HepG2 (cell line): ENCODE measurements around the gene DEPDC5. TPM values are rescaled to one million over a fixed set of nuclear protein-coding genes. Genes with fewer than 3 reads are reported as not detected.
A peak's percentile ranks its signal among the peaks of the same experiment; 100 is the strongest.

Source experiments
- EZH2 ChIP-seq: conservative IDR thresholded peaks from 2 replicates; pipeline ENCODE4 v1.6.1; 2012; ENCODE audit warnings: mild to moderate bottlenecking, low read depth, low read length, moderate library complexity
- GATAD1 ChIP-seq: IDR thresholded peaks from 2 replicates; pipeline ENCODE4 v1.6.1; 2016; ENCODE audit warnings: missing genetic modification reagents, missing compliant biosample characterization
- HMG20B ChIP-seq: conservative IDR thresholded peaks from 2 replicates; pipeline ENCODE4 v1.6.1; 2016; ENCODE audit warnings: missing genetic modification reagents, missing compliant biosample characterization
- IRF2 ChIP-seq: IDR thresholded peaks from 2 replicates; pipeline ENCODE4 v1.6.1; 2018; ENCODE audit warnings: missing genetic modification reagents, missing compliant biosample characterization
- MAFK ChIP-seq, 2 experiments: IDR thresholded peaks in 1 of 2; conservative IDR thresholded peaks in 1 of 2; 2 replicates each; pipeline ENCODE4 v1.6.1; 2011; ENCODE audit warnings: improper control_type of control experiment in 2 of 2, low read length in 2 of 2
- MBNL3 ChIP-seq: fragments of 250-450 bp; sonication (Bioruptor Pico); conservative IDR thresholded peaks from 2 replicates; pipeline ENCODE4 v1.8.0; 2022; ENCODE audit warnings: mild to moderate bottlenecking, inconsistent platforms
- MED8 ChIP-seq: sonication (generic); formaldehyde crosslinking; IDR thresholded peaks from 2 replicates; pipeline ENCODE4 v1.8.1; 2023; ENCODE audit warnings: mild to moderate bottlenecking, missing genetic modification reagents; ENCODE audit not compliant: insufficient replicate concordance
- MEIS1 ChIP-seq: sonication (generic); formaldehyde crosslinking; IDR thresholded peaks from 2 replicates; pipeline ENCODE4 v1.9.0; 2021; ENCODE audit warnings: mild to moderate bottlenecking, missing genetic modification reagents, moderate library complexity, borderline replicate concordance
- MZF1 ChIP-seq: sonication (generic); formaldehyde crosslinking; IDR thresholded peaks from 2 replicates; pipeline ENCODE4 v1.8.1; 2023; ENCODE audit warnings: mild to moderate bottlenecking, missing genetic modification reagents, borderline replicate concordance
- NR2C2 ChIP-seq: sonication (generic); formaldehyde crosslinking; IDR thresholded peaks from 2 replicates; pipeline ENCODE4 v1.4.0; 2020; ENCODE audit warnings: missing genetic modification reagents, mild to moderate bottlenecking, moderate library complexity, borderline replicate concordance
- PHB2 ChIP-seq: fragments of 450-650 bp; IDR thresholded peaks from 2 replicates; pipeline ENCODE4 v1.6.1; 2018; ENCODE audit not compliant: partially characterized antibody
- RFXANK ChIP-seq: IDR thresholded peaks from 2 replicates; pipeline ENCODE4 v1.6.1; 2016
- SMAD9 ChIP-seq: sonication (generic); formaldehyde crosslinking; IDR thresholded peaks from 2 replicates; pipeline ENCODE4 v1.5.1; 2020; ENCODE audit warnings: mild to moderate bottlenecking, missing genetic modification reagents
- SRF ChIP-seq: IDR thresholded peaks from 2 replicates; pipeline ENCODE4 v1.6.1; 2011; ENCODE audit warnings: mild to moderate bottlenecking, low read depth, low read length, moderate library complexity
- SRSF4 ChIP-seq: fragments of 200-400 bp; formaldehyde crosslinking; IDR thresholded peaks from one replicate; pipeline ENCODE4 v1.6.1; 2018; ENCODE audit warnings: mild to moderate bottlenecking, low read depth, low read length, moderate library complexity; ENCODE audit not compliant: poor library complexity, severe bottlenecking
- SRSF9 ChIP-seq: fragments of 200-400 bp; formaldehyde crosslinking; IDR thresholded peaks from 2 replicates; pipeline ENCODE4 v1.6.1; 2018; ENCODE audit warnings: borderline replicate concordance, mild to moderate bottlenecking, low read depth, low read length; ENCODE audit not compliant: insufficient read depth, poor library complexity, severe bottlenecking
- TAF1 ChIP-seq: sonication (generic); formaldehyde crosslinking; IDR thresholded peaks from 2 replicates; pipeline ENCODE4 v1.4.0; 2020; ENCODE audit warnings: missing genetic modification reagents
- ZFP36L1 ChIP-seq: sonication (generic); formaldehyde crosslinking; IDR thresholded peaks from 2 replicates; pipeline ENCODE4 v1.8.0; 2022; ENCODE audit warnings: mild to moderate bottlenecking, missing genetic modification reagents, moderate library complexity
- ZMYM2 ChIP-seq: sonication (generic); formaldehyde crosslinking; IDR thresholded peaks from 2 replicates; pipeline ENCODE4 v1.8.0; 2022; ENCODE audit warnings: mild to moderate bottlenecking, missing genetic modification reagents
- ZNF180 ChIP-seq: sonication (generic); formaldehyde crosslinking; IDR thresholded peaks from 2 replicates; pipeline ENCODE4 v1.4.0; 2020; ENCODE audit warnings: low read depth, missing genetic modification reagents, borderline replicate concordance
- ZNF549 ChIP-seq: sonication (generic); formaldehyde crosslinking; IDR thresholded peaks from 2 replicates; pipeline ENCODE4 v1.5.0; 2020; ENCODE audit warnings: missing genetic modification reagents
- ZNF782 ChIP-seq: sonication (generic); formaldehyde crosslinking; IDR thresholded peaks from 2 replicates; pipeline ENCODE4 v1.4.0; 2020; ENCODE audit warnings: missing genetic modification reagents, mild to moderate bottlenecking, borderline replicate concordance
- polyA plus RNA-seq, 8 experiments: library from polyadenylated mRNA; depleted of rRNA in 3 of 8; stranded (reverse) in 7 of 8; unstranded in 1 of 8; fragments of >200 nt; fragmentation: Illumina TruSeq in 4 of 8; extraction: Trizol in 4 of 8; gene quantifications; 2 replicates each; pipeline versions ENCODE4 v1.2.1 to v1.2.3, GENCODE V29; 2011 to 2016; ENCODE audit warnings: low read depth in 4 of 8, missing spikeins in 1 of 8, mixed read lengths in 1 of 8; ENCODE audit not compliant: insufficient read depth in 1 of 8
- total RNA-seq, 5 experiments: library from RNA; depleted of rRNA; stranded (reverse); fragments of >200 nt; fragmentation: Illumina TruSeq; extraction: Trizol; gene quantifications; 2 replicates each; pipeline ENCODE4 v1.2.3, GENCODE V29; 2016; ENCODE audit warnings: low read depth in 1 of 5
- TF ChIP-seq, protein P1 (sequence below): sonication (generic); formaldehyde crosslinking; IDR thresholded peaks from 2 replicates; pipeline ENCODE4 v1.4.0; 2020; ENCODE audit warnings: missing genetic modification reagents
- TF ChIP-seq, protein P2 (sequence below): sonication (generic); formaldehyde crosslinking; IDR thresholded peaks from 2 replicates; pipeline ENCODE4 v1.4.0; 2020; ENCODE audit warnings: missing genetic modification reagents, low read depth, mild to moderate bottlenecking, borderline replicate concordance
- TF ChIP-seq, protein P3 (sequence below): sonication (generic); formaldehyde crosslinking; IDR thresholded peaks from 2 replicates; pipeline ENCODE4 v1.9.0; 2022; ENCODE audit warnings: low read depth, missing genetic modification reagents

DEPDC5 gene
- total and polyA plus RNA-seq, 2 of the 13 experiments (the other 11 are each of a cell fraction or from before 2014, with no cell fraction given), result 9.8 to 12.4 TPM

DNA sequence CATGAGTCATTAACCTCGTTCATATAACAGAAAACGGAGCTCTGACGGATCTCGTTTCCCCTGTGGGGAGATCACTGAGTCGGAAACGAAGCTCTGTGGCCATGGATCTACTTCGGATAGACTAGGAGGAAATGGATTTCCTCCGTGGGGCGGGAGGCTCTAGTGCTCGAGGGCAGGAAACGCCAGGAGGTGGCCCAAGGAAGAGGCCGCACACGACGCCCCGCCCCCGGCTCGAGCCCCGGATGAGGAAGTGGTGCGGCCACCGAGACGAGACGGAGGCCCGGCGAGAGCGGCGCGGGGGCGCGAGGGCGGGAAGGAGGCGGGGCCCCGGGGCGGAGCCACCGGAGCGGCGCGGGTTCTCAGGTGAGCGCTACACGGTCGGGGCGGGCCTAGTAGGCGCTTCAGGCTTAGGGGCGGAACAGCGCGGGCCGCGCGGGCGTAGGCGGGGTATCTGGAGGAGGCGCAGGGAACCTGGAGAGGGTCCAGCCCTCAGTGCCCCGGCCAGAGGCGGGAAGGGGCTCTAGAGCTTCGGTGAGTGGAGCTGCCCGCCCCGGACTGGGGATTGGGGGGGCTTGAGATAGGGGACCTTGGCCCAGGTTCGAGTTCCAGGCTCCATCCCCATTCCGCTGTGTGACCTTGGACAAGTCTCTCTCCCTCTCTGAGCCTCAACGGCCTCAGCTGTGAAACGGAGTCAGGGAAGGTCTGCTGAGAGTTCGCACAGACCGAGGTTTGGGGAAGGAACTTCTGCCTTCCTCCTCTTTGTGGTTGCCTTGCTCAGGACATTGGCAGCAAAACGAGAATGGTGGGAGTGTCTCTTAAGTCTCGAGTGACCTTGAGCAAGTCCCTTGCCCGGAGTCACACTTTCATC lies at the start of gene DEPDC5 (continued):
- TF ChIP-seq NR2C2 (CRISPR knock-in tag) (peak; percentile 94), PHB2 (no peak), MZF1 (CRISPR knock-in tag) (0 out of 2 replicates have a peak, but pooled peaks have one; percentile 14), MBNL3 (CRISPR knock-in tag) (no peak), MED8 (peak; percentile 82), SMAD9 (CRISPR knock-in tag) (no peak), IRF2 (CRISPR knock-in tag) (no peak; the same call in 1 of the 2 replicates), MAFK (conservative IDR thresholded peaks at IDR 0.05 in 1 of 2, IDR thresholded peaks at IDR 0.05 in 1 of 2; ENCODE audit: low read length in 2 of 2) (no peak), SRSF9 (no peak), SRSF4 (no peak), ZNF180 (CRISPR knock-in tag) (no peak), GATAD1 (CRISPR knock-in tag) (peak; percentile 81), MEIS1 (CRISPR knock-in tag) (0 out of 2 replicates have a peak, but pooled peaks have one; percentile 32), ZNF549 (CRISPR knock-in tag) (no peak), SRF (no peak), TAF1 (CRISPR knock-in tag) (peak; percentile 74), HMG20B (CRISPR knock-in tag) (no peak), EZH2 (no peak), ZNF782 (no peak; the same call in 1 of the 2 replicates), ZMYM2 (CRISPR knock-in tag) (no peak; the same call in 1 of the 2 replicates), RFXANK (CRISPR knock-in tag) (0 out of 2 replicates have a peak, but pooled peaks have one; percentile 52), ZFP36L1 (CRISPR knock-in tag) (peak; percentile 82; the same call in 1 of the 2 replicates)
- TF ChIP-seq, protein P1, sequence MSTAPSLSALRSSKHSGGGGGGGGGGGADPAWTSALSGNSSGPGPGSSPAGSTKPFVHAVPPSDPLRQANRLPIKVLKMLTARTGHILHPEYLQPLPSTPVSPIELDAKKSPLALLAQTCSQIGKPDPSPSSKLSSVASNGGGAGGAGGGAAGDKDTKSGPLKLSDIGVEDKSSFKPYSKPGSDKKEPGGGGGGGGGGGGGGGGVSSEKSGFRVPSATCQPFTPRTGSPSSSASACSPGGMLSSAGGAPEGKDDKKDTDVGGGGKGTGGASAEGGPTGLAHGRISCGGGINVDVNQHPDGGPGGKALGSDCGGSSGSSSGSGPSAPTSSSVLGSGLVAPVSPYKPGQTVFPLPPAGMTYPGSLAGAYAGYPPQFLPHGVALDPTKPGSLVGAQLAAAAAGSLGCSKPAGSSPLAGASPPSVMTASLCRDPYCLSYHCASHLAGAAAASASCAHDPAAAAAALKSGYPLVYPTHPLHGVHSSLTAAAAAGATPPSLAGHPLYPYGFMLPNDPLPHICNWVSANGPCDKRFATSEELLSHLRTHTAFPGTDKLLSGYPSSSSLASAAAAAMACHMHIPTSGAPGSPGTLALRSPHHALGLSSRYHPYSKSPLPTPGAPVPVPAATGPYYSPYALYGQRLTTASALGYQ (CRISPR knock-in tag), result 0 out of 2 replicates have a peak, but pooled peaks have one; percentile 32
- TF ChIP-seq, protein P2, sequence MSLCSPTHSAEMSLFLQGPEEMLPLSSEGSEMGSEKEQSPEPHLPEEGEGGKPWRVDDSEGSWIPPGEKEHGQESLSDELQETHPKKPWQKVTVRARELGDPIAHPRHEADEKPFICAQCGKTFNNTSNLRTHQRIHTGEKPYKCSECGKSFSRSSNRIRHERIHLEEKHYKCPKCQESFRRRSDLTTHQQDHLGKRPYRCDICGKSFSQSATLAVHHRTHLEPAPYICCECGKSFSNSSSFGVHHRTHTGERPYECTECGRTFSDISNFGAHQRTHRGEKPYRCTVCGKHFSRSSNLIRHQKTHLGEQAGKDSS (CRISPR knock-in tag), result 0 out of 2 replicates have a peak, but pooled peaks have one; percentile 16
- TF ChIP-seq, protein P3, sequence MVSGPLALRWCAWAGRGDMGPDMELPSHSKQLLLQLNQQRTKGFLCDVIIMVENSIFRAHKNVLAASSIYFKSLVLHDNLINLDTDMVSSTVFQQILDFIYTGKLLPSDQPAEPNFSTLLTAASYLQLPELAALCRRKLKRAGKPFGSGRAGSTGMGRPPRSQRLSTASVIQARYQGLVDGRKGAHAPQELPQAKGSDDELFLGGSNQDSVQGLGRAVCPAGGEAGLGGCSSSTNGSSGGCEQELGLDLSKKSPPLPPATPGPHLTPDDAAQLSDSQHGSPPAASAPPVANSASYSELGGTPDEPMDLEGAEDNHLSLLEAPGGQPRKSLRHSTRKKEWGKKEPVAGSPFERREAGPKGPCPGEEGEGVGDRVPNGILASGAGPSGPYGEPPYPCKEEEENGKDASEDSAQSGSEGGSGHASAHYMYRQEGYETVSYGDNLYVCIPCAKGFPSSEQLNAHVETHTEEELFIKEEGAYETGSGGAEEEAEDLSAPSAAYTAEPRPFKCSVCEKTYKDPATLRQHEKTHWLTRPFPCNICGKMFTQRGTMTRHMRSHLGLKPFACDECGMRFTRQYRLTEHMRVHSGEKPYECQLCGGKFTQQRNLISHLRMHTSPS (CRISPR knock-in tag), result no peak
